ENCODE measurements around the gene ARFGEF3.

ARFGEF3 gene

GRCh38 chr6:138219398-138219797, 57.7 kb downstream of the ARFGEF3 start:
- no peak overlapping the region for H3K27ac Mint-ChIP-seq
- H3K36me3 Mint-ChIP-seq, result no peaks in the 10 kb centered on the region
- H3K9me3 Mint-ChIP-seq, result no peaks in the 10 kb centered on the region
- no peaks in the 10 kb centered on the region for H3K4me1 Mint-ChIP-seq
- peaks cover 17% of the 10 kb centered on the region for H3K27me3 Mint-ChIP-seq
- no peak overlapping the region for H3K4me3 Mint-ChIP-seq

GRCh38 chr6:138219901-138220300, 58.2 kb downstream of the ARFGEF3 start:
- H3K9me3 Mint-ChIP-seq, result no peaks in the 10 kb centered on the region
- H3K27me3 Mint-ChIP-seq, result peaks cover 17% of the 10 kb centered on the region
- no peaks in the 10 kb centered on the region for H3K36me3 Mint-ChIP-seq
- no peak overlapping the region for H3K27ac Mint-ChIP-seq
- no peak overlapping the region for H3K4me3 Mint-ChIP-seq
- no peaks in the 10 kb centered on the region for H3K4me1 Mint-ChIP-seq

DNA sequence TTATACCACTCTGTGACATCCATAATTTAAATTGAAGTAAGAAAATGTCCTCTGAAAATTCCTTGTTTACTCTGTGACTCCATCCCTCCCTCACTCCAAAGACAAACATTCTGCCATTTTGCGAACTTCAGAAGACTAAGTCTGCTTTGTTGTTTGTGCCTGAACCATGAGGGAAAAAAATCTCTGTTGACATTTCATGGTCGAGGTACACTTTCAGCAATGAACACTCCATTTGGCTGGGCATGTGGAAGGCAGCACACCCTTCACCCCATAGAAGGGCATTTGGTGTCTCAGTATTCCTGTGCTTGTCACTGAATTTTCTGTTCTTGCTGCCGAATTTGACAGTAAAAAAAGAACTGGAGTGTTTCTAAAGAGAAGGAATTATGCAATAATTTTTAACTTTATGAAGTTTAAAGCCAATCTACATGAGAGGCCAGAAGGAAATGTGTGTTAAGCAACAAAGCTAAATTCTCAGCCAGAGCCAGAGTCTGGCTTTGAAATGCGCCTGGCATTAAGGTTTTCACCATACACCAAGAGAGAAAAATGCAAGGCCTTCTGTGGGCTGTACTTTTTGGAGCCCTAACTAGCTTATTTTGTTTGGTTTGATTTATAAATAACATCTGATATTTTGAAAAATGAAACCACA, 61.3 kb downstream of the ARFGEF3 start:
- Mint-ChIP-seq H3K27me3 (peaks cover 11% of the 10 kb centered on the region), H3K36me3 (no peaks in the 10 kb centered on the region), H3K9me3 (no peaks in the 10 kb centered on the region), H3K27ac (no peak overlapping the region), H3K4me3 (no peak overlapping the region), H3K4me1 (no peaks in the 10 kb centered on the region)

DNA sequence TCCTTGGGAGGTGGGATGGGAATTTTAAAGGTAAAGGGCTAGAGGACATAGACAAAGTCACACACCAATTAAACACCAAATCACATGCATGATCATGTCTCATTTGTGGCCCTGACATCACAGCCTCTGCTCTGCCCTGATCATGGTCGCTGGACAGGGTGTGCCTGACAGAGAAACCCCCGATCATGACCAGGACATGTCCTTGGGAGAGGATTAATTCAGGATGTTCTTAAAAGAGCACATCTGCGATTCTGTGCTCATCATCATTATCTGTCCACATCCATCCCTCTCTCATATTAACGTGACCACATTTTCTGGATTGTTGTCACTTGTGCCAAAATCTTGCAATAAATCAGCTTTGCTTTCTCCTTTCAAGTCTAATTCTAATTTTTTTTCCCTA, 64.2 kb downstream of the ARFGEF3 start:
- H3K27ac Mint-ChIP-seq, result no peak overlapping the region
- no peaks in the 10 kb centered on the region for H3K4me1 Mint-ChIP-seq
- no peaks in the 10 kb centered on the region for H3K36me3 Mint-ChIP-seq
- no peaks in the 10 kb centered on the region for H3K9me3 Mint-ChIP-seq
- H3K4me3 Mint-ChIP-seq, result no peak overlapping the region
- peaks cover 7% of the 10 kb centered on the region for H3K27me3 Mint-ChIP-seq

DNA sequence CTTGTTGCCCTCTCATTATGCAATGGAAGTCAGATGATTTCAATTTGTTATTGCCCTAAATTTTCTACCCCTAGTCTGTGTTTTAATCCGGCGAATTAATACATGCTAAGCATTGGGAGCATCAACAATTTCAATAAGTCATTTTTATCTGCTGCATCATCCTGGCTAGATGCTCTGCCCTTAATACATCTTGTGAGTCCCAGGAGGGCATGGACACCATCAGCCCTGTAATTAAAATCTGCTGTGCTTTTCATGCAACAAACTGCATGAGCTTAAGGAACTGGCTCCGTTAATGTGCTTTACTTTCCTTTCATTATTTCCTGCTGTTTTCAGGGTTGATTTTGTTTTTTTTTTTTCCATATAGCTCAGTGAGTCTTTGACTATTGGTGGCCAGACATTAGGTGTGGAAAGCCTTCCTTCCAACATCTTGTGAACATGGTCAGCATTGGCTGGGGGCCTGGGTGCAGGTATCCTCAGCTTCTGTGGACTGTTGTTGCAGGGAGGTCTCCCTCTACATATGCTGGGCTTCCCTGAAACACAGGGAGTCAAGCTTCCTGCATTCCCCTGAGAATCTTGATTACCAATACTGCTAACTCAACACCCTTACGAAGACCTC, 65.1 kb downstream of the ARFGEF3 start:
- Mint-ChIP-seq H3K9me3 (no peaks in the 10 kb centered on the region), H3K4me1 (no peaks in the 10 kb centered on the region), H3K27ac (no peak overlapping the region), H3K4me3 (no peak overlapping the region), H3K27me3 (peaks cover 7% of the 10 kb centered on the region), H3K36me3 (no peaks in the 10 kb centered on the region)

- Mint-ChIP-seq H3K9me3 (no peaks in the 10 kb centered on the region), H3K36me3 (no peaks in the 10 kb centered on the region), H3K4me3 (no peak overlapping the region), H3K27me3 (peaks cover 7% of the 10 kb centered on the region), H3K4me1 (no peaks in the 10 kb centered on the region), H3K27ac (no peak overlapping the region)
Measured at GRCh38 chr6:138227316-138227781, 65.6 kb downstream of the ARFGEF3 start.

DNA sequence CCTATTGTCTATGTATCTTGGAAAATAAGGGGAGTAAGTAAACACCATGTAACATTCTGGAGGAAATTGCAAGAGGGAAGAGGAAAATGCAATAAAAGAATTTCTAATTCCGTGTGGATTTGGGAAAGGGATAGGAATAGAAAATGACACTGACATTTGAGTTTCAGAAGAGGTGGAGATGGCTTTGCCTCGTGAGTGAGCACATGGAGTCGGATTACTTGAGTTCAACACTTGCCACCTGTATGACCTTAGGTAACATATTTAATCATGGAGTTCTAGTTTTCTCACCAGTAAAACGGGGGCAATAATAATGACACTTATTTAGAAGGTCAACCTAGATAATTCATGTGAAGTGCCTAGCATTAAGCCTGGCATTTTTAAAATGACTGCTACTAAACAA, 67.3 kb downstream of the ARFGEF3 start:
- H3K4me1 Mint-ChIP-seq, result no peaks in the 10 kb centered on the region
- peaks cover 12% of the 10 kb centered on the region for H3K27me3 Mint-ChIP-seq
- H3K36me3 Mint-ChIP-seq, result no peaks in the 10 kb centered on the region
- no peak overlapping the region for H3K27ac Mint-ChIP-seq
- no peaks in the 10 kb centered on the region for H3K9me3 Mint-ChIP-seq
- H3K4me3 Mint-ChIP-seq, result no peak overlapping the region

DNA sequence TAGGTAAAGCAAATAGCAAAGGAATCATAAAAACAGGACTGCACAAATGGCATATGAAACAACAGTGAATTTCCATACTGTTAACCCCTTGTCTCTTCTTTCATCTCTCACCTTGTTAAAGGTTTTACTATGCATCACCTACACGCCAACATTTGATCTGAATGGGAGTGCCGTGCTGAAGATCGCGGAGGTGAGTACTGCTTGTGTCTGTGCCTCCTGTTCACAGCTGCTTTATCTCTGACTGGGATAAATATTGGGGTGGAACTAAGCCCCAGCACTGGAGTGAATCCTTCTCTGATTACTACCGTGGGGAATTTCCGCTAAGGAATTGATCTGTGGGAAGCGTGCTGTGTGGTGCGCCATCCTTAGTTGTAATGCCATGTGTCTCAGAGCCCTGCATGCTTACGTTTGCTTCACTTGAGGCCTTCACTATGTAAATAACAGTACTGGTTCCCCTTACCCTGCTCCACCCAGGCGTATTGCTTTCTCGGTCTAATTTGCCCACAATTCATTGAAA, 68.0 kb downstream of the ARFGEF3 start:
- Mint-ChIP-seq H3K9me3 (no peaks in the 10 kb centered on the region), H3K27ac (no peak overlapping the region), H3K4me3 (no peak overlapping the region), H3K27me3 (peaks cover 14% of the 10 kb centered on the region), H3K36me3 (no peaks in the 10 kb centered on the region), H3K4me1 (no peaks in the 10 kb centered on the region)

DNA sequence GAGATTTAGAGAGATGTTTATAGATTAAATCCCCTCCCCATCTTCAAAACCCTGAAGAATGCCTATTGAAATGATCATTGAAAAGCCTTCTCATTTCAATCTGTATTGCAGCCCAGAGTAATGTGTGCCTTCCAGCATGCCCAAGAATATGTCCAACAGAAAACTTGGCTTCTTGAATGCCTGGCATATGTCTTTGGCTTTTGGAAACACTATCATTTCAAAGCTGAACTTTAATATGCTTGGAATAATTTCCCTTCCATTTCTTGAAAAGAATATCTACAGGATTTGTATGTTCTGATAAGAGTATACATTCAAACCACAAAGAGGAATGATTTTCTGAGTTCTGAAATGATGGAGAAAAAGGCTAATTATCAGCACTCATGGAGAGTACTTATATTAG, 68.5 kb downstream of the ARFGEF3 start:
- Mint-ChIP-seq H3K4me3 (no peak overlapping the region), H3K27me3 (peaks cover 14% of the 10 kb centered on the region), H3K4me1 (no peaks in the 10 kb centered on the region), H3K9me3 (no peaks in the 10 kb centered on the region), H3K27ac (no peak overlapping the region), H3K36me3 (no peaks in the 10 kb centered on the region)

- H3K36me3 Mint-ChIP-seq, result no peaks in the 10 kb centered on the region
- H3K27me3 Mint-ChIP-seq, result peaks cover 14% of the 10 kb centered on the region
- no peaks in the 10 kb centered on the region for H3K9me3 Mint-ChIP-seq
- H3K27ac Mint-ChIP-seq, result no peak overlapping the region
- H3K4me3 Mint-ChIP-seq, result no peak overlapping the region
- H3K4me1 Mint-ChIP-seq, result no peaks in the 10 kb centered on the region
Measured at GRCh38 chr6:138230759-138231380, 69.1 kb downstream of the ARFGEF3 start.

DNA sequence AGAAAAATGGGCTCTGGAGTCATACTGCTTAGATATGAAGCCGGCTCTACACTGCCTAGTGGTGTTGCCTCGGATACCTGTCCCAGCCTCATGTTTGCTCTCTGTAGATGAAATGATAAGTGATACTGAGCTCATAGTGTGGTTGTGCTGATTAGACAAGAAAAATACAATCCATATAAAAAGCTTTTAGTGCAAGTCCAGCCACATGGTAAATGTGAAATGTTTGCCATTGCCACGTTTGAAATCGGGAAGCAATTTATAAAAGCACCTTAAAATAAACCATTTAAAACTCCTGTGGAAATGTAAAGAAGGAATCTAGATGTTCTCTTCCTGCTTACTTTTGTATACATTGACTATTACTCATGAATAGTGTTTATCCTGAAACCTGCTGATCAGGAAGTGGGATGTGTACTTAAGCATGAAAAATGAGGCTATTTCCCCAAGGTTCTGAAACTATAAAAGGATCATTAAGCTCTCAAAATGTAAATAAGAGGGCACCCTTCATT, 69.7 kb downstream of the ARFGEF3 start:
- H3K27me3 Mint-ChIP-seq, result peaks cover 12% of the 10 kb centered on the region
- no peaks in the 10 kb centered on the region for H3K4me1 Mint-ChIP-seq
- H3K36me3 Mint-ChIP-seq, result no peaks in the 10 kb centered on the region
- no peaks in the 10 kb centered on the region for H3K9me3 Mint-ChIP-seq
- no peak overlapping the region for H3K4me3 Mint-ChIP-seq
- H3K27ac Mint-ChIP-seq, result no peak overlapping the region

DNA sequence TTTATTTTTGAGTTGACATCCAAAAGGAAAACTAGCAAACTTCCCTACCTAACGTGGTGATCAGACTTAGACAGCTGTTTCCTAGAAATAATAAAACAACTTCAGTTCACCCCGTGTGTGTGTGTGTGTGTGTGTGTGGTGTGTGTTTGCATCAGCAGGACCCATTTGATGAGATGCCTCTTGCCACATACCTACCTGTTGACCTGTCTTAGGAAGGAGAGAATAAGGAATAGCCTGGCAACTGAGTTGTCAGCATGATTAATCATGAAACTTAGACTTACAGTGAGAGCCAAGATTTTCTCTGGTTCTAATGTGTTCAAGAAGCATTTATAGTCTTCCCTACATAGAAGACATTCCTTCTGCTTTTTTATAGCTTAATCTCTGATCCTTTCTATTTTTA, 72.6 kb downstream of the ARFGEF3 start:
- Mint-ChIP-seq H3K9me3 (no peaks in the 10 kb centered on the region), H3K4me1 (no peaks in the 10 kb centered on the region), H3K4me3 (no peak overlapping the region), H3K27me3 (peaks cover 10% of the 10 kb centered on the region), H3K36me3 (no peaks in the 10 kb centered on the region), H3K27ac (no peak overlapping the region)

GRCh38 chr6:138235205-138235604, 73.5 kb downstream of the ARFGEF3 start:
- Mint-ChIP-seq H3K4me1 (no peaks in the 10 kb centered on the region), H3K27ac (no peak overlapping the region)

GRCh38 chr6:138235693-138236092, 74.0 kb downstream of the ARFGEF3 start:
- no peaks in the 10 kb centered on the region for H3K9me3 Mint-ChIP-seq
- no peaks in the 10 kb centered on the region for H3K36me3 Mint-ChIP-seq
- H3K4me3 Mint-ChIP-seq, result no peak overlapping the region

More at GRCh38 chr6:138235205-138235604, 73.5 kb downstream of the ARFGEF3 start:
- H3K27me3 Mint-ChIP-seq, result peaks cover 10% of the 10 kb centered on the region
- H3K36me3 Mint-ChIP-seq, result no peaks in the 10 kb centered on the region
- H3K9me3 Mint-ChIP-seq, result no peaks in the 10 kb centered on the region
- H3K4me3 Mint-ChIP-seq, result no peak overlapping the region

GRCh38 chr6:138237463-138237862, 75.7 kb downstream of the ARFGEF3 start:
- H3K4me3 Mint-ChIP-seq, result no peak overlapping the region
- H3K9me3 Mint-ChIP-seq, result no peaks in the 10 kb centered on the region
- H3K4me1 Mint-ChIP-seq, result no peaks in the 10 kb centered on the region
- peaks cover 10% of the 10 kb centered on the region for H3K27me3 Mint-ChIP-seq
- H3K27ac Mint-ChIP-seq, result no peak overlapping the region
- no peaks in the 10 kb centered on the region for H3K36me3 Mint-ChIP-seq

More at GRCh38 chr6:138235693-138236092, 74.0 kb downstream of the ARFGEF3 start:
- Mint-ChIP-seq H3K27ac (no peak overlapping the region), H3K4me1 (no peaks in the 10 kb centered on the region), H3K27me3 (peaks cover 10% of the 10 kb centered on the region)

DNA sequence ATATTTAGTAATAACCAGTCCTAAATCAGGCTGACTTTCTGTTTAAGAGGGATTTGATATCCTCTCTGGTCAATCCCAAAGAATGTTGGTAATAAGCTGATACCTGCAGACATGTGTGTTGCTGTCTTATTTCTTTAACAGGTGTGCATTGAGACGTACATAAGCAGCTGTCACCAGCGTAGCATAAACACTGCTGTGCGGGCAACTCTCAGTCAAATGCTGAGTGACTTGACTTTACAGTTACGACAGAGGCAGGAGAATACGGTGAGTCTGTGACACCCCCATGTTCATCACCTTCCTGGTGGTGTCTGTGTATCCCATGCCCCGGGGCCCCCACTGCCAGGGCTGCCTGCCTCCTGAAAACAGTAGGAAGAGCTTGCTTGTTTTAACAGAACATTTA, 76.6 kb downstream of the ARFGEF3 start:
- Mint-ChIP-seq H3K4me1 (no peaks in the 10 kb centered on the region), H3K27ac (no peak overlapping the region), H3K4me3 (no peak overlapping the region), H3K9me3 (no peaks in the 10 kb centered on the region), H3K36me3 (no peaks in the 10 kb centered on the region), H3K27me3 (peaks cover 9% of the 10 kb centered on the region)

Data from activated naive CD4-positive, alpha-beta T cell treated with anti-CD3 and anti-CD28 coated beads, Interleukin-2, amount 50 U/mL, for 24 hours (primary cell).